Measurements from ENCODE around the gene KNDC1. TPM values are rescaled to one million over a fixed set of nuclear protein-coding genes. Genes with fewer than 3 reads are reported as not detected.
"Not testable (repeated sequence)": the region's sequence is repeated elsewhere in the genome, so short reads cannot be mapped to it uniquely, and the experiment has no call there.

KNDC1 gene
- total RNA-seq, 1 donor from 2014 or later = 0.55 TPM

DNA sequence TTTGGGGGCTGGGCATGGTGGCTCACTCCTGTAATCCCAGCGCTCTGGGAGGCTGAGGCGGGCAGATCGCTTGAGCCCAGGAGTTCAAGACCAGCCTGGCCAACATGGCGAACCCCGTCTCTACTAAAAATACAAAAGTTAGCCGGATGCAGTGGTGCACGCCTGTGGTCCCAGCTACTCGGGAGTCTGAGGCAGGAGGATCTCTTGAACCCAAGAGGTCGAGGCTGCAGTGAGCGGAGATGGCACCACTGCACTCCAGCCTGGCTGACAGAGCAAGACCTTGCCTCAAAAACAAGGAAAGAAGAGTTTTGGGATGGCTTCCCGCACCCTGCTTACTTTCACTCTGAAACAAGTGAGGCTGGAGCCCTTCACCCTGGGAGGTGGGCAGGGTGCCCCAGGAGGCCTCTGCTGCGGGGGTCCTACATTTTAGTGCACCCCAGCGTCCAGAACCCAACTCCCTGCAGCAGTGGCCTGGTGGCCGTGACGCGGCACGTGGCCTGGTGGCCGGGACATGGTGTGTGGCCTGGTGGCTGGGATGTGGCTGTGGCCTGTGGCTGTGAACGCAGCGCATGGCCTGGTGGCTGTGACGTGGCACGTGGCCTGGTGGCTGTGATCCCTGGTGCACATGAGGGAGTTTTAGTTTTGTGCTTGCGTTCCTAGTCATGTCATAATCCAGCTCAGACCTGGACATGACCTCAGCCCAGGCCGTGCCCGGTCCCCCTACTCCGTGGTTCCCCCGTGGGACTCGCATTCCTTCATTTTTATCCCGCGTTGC lies 9.3 kb downstream of the KNDC1 start:
- Mint-ChIP-seq H3K36me3 (ENCODE audit: low read depth) (peaks cover 3% of the 10 kb centered on the region), H3K9me3 (ENCODE audit: low read depth) (peaks cover 7% of the 10 kb centered on the region), H3K27ac (ENCODE audit: unreplicated experiment) (no peak overlapping the region), H3K4me1 (ENCODE audit: low read depth) (no peaks in the 10 kb centered on the region), H3K4me3 (ENCODE audit: unreplicated experiment) (no peak overlapping the region), H3K27me3 (ENCODE audit: low read depth) (peaks cover 18% of the 10 kb centered on the region)
- TF ChIP-seq, protein P1, sequence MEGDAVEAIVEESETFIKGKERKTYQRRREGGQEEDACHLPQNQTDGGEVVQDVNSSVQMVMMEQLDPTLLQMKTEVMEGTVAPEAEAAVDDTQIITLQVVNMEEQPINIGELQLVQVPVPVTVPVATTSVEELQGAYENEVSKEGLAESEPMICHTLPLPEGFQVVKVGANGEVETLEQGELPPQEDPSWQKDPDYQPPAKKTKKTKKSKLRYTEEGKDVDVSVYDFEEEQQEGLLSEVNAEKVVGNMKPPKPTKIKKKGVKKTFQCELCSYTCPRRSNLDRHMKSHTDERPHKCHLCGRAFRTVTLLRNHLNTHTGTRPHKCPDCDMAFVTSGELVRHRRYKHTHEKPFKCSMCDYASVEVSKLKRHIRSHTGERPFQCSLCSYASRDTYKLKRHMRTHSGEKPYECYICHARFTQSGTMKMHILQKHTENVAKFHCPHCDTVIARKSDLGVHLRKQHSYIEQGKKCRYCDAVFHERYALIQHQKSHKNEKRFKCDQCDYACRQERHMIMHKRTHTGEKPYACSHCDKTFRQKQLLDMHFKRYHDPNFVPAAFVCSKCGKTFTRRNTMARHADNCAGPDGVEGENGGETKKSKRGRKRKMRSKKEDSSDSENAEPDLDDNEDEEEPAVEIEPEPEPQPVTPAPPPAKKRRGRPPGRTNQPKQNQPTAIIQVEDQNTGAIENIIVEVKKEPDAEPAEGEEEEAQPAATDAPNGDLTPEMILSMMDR (IDR thresholded peaks at IDR 0.05) = no peak
- no peak for DNase-seq (ENCODE audit: low spot score)

DNA sequence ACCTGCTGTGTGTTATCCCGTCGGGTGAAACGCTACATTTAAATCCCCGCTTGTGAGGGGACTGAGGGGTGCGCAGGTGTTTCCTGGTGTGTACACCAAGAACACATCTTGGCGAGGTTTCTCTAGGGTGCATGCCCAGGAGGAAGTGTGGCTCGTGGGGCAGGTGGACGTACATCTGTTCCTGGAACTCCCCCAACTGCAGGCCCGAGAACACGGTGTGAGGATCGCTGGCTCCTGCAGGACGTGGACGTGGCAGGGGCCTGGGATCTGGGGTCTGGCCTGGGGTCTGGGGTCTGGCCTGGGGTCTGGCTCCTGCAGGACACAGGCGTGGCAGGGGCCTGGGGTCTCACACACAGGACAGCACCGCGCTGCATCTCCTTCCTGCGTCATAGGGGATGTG lies 10.1 kb downstream of the KNDC1 start:
- Mint-ChIP-seq H3K9me3 (ENCODE audit: low read depth) (peaks cover 10% of the 10 kb centered on the region), H3K27me3 (ENCODE audit: low read depth) (peaks cover 18% of the 10 kb centered on the region), H3K36me3 (ENCODE audit: low read depth) (peaks cover 3% of the 10 kb centered on the region), H3K4me1 (ENCODE audit: low read depth) (no peaks in the 10 kb centered on the region), H3K4me3 (ENCODE audit: unreplicated experiment) (no peak overlapping the region), H3K27ac (ENCODE audit: unreplicated experiment) (no peak overlapping the region)
- TF ChIP-seq, protein P1 (IDR thresholded peaks at IDR 0.05) = no peak
- no peak for DNase-seq (ENCODE audit: low spot score)

DNA sequence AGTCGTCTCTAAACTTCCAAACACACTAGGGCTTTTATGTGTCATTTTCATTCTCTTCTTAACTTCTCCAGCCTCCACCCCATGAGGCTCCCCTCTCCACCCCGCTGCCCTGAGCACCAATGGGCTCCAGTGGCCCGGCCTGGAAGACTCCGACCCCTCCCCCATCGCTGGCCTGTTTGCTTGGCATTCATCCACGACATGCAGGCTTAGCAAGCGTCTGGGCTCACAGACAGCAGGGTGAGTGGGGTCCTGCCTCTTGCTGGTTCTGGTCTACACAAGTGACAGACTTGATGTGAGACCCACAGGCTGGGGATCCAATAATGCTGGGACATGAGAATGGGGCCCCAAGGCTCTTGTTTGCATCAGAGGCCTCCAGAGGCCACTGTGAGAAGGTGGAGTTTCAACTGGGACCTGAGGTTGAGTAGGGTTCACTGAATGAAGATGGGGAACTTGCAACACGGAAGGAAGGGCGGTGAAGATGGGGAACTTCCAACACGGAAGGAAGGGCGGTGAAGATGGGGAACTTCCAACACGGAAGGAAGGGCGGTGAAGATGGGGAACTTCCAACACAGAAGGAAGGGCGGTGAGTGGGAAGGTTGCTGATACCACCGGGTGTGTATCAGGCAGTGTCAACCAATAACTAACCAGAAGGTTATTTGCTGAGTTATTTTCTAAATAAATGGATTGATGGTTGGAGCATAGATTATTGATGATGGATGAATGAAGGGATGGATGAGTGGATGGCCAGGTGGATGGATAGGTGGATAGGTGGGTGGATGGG lies 14.0 kb downstream of the KNDC1 start:
- TF ChIP-seq, protein P1 (IDR thresholded peaks at IDR 0.05) = no peak
- peaks cover 10% of the 10 kb centered on the region for H3K9me3 Mint-ChIP-seq (ENCODE audit: low read depth)
- H3K36me3 Mint-ChIP-seq (ENCODE audit: low read depth) = peaks cover 3% of the 10 kb centered on the region
- H3K27ac Mint-ChIP-seq (ENCODE audit: unreplicated experiment) = no peak overlapping the region
- no peak overlapping the region for H3K4me3 Mint-ChIP-seq (ENCODE audit: unreplicated experiment)
- no peak for DNase-seq (ENCODE audit: low spot score)
- H3K4me1 Mint-ChIP-seq (ENCODE audit: low read depth) = no peaks in the 10 kb centered on the region
- H3K27me3 Mint-ChIP-seq (ENCODE audit: low read depth) = peaks cover 11% of the 10 kb centered on the region

DNA sequence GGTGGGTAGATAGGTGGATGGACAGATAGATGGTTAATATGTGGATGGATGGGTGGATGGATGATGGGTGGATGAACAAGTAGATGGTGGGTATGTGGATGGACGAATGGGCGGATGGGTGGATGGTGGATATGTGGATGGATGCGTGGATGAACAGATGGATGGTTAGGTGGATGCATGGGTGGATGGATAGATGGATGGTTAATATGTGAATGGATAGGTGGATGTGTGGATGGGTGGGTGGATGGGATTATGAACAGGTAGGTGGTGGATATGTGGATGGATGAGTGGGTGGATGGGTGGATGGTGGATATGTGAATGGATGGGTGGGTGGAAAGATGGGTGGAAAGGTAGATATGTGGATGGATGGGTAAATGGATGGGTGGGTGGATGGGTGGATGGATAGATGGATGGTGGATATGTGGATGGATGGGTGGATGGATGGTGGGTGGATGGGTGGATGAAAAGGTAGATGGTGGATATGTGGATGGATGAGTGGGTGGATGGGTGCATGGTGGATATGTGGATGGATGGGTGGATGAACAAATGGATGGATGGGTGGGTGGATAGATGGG lies 14.8 kb downstream of the KNDC1 start:
- Mint-ChIP-seq H3K27me3 (ENCODE audit: low read depth) (peaks cover 11% of the 10 kb centered on the region), H3K36me3 (ENCODE audit: low read depth) (peaks cover 3% of the 10 kb centered on the region), H3K4me1 (ENCODE audit: low read depth) (no peaks in the 10 kb centered on the region), H3K9me3 (ENCODE audit: low read depth) (peaks cover 10% of the 10 kb centered on the region), H3K4me3 (ENCODE audit: unreplicated experiment) (no peak overlapping the region), H3K27ac (ENCODE audit: unreplicated experiment) (no peak overlapping the region)
- TF ChIP-seq, protein P1 (IDR thresholded peaks at IDR 0.05) = no peak
- no peak for DNase-seq (ENCODE audit: low spot score)

DNA sequence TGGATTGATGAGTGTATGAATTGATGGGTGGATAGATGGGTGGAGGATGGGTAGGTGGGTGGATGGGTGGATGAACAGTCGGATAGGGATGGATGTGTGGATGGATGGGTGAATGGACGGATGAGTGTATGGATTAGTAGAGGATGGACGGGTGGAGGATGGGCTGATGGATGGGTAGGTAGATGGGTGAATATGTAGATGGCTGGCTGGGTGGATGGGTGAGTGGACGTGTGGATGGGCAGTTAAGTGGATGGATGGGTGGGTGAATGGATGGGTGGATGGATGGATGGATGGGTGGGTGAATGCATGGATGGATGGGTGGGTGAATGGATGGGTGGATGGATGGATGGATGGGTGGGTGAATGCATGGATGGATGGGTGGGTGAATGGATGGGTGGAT lies 15.6 kb downstream of the KNDC1 start:
- H3K36me3 Mint-ChIP-seq (ENCODE audit: low read depth); H3K4me3 Mint-ChIP-seq (ENCODE audit: unreplicated experiment); H3K4me1 Mint-ChIP-seq (ENCODE audit: low read depth); H3K27ac Mint-ChIP-seq (ENCODE audit: unreplicated experiment): not testable (repeated sequence)
- Mint-ChIP-seq H3K27me3 (ENCODE audit: low read depth) (peaks cover 17% of the 10 kb centered on the region), H3K9me3 (ENCODE audit: low read depth) (peaks cover 10% of the 10 kb centered on the region)
- peak; percentile 24 for DNase-seq (ENCODE audit: low spot score)

Data from chondrocyte (in vitro differentiated cells).